SU-DHL-6 (cell line): ENCODE data around the gene HIP1R.

Source experiments
- H2AFZ ChIP-seq: fragments of 200-600 bp; sonication (generic); 2 replicates; pipeline ENCODE4 v1.6.1; 2014; ENCODE audit warnings: low read depth, mild to moderate bottlenecking, moderate library complexity, mixed read lengths, antibody characterized with exemption, low read length; ENCODE audit not compliant: severe bottlenecking
- H3F3A ChIP-seq: fragments of 200-600 bp; shearing (Covaris generic); 2 replicates; pipeline ENCODE4 v1.6.0; 2016; ENCODE audit warnings: antibody characterized with exemption, mild to moderate bottlenecking; ENCODE audit not compliant: insufficient read depth
- H3K27ac ChIP-seq: fragments of 200-600 bp; sonication (generic); 2 replicates; pipeline ENCODE4 v1.5.1; 2016; ENCODE audit warnings: low read depth, mild to moderate bottlenecking, low read length, moderate library complexity, mixed read lengths
- H3K27me3 ChIP-seq: fragments of 200-600 bp; sonication (generic), shearing (Covaris generic); 2 replicates; pipeline ENCODE4 v1.6.0; 2014; ENCODE audit warnings: mild to moderate bottlenecking, low read length
- H3K36me3 ChIP-seq: fragments of 200-600 bp; sonication (generic); 2 replicates; pipeline ENCODE4 v1.6.1; 2014; ENCODE audit warnings: mild to moderate bottlenecking, low read length, mixed read lengths
- H3K4me2 ChIP-seq: fragments of 300-600, 200-600 bp; shearing (Covaris generic), sonication (generic); 2 replicates; pipeline ENCODE4 v1.6.0; 2014; ENCODE audit warnings: low read length, low read depth, mild to moderate bottlenecking; ENCODE audit not compliant: poor library complexity, severe bottlenecking
- H3K4me3 ChIP-seq: fragments of 200-600 bp; sonication (generic); 2 replicates; pipeline ENCODE4 v1.5.1; 2014; ENCODE audit warnings: antibody characterized with exemption, low read length, mild to moderate bottlenecking, mixed read lengths; ENCODE audit not compliant: insufficient read depth, poor library complexity, severe bottlenecking
- H3K79me2 ChIP-seq: fragments of 200-600 bp; sonication (generic); 2 replicates; pipeline ENCODE4 v1.6.1; 2014; ENCODE audit warnings: mild to moderate bottlenecking, low read length, moderate library complexity; ENCODE audit not compliant: insufficient read depth
- H3K9ac ChIP-seq: fragments of 200-600 bp; sonication (generic); 2 replicates; pipeline ENCODE4 v1.7.0; 2014; ENCODE audit warnings: mild to moderate bottlenecking, low read length
- H3K9me2 ChIP-seq: fragments of 200-600 bp; sonication (generic); replicated peaks from 2 replicates; pipeline ENCODE4 v1.6.1; 2014; ENCODE audit warnings: low read length; ENCODE audit not compliant: insufficient read depth
- H3K9me3 ChIP-seq: fragments of 200-600 bp; sonication (generic); 2 replicates; pipeline ENCODE4 v1.6.1; 2014; ENCODE audit warnings: low read length, mixed read lengths; ENCODE audit not compliant: insufficient read depth
- H4K20me1 ChIP-seq: fragments of 200-600 bp; sonication (generic); 2 replicates; pipeline ENCODE4 v1.6.1; 2014; ENCODE audit warnings: low read depth, mild to moderate bottlenecking, antibody characterized with exemption, low read length, moderate library complexity, mixed read lengths
- CTCF ChIP-seq: fragments of 200-600 bp; sonication (generic); IDR thresholded peaks from one replicate; pipeline ENCODE4 v1.5.1; 2017; ENCODE audit warnings: antibody characterized with exemption, mild to moderate bottlenecking, low read length, moderate library complexity; ENCODE audit not compliant: insufficient read depth, poor library complexity, severe bottlenecking
- EZH2phosphoT487 ChIP-seq: fragments of 200-600 bp; sonication (generic), shearing (Covaris generic); conservative IDR thresholded peaks from 2 replicates; pipeline ENCODE4 v1.6.1; 2018; ENCODE audit warnings: mild to moderate bottlenecking, antibody characterized with exemption, low read length, moderate library complexity, mixed read lengths

HIP1R gene

GRCh38 chr12:122862110-122862634 is 26.9 kb downstream of the HIP1R start:
- Histone ChIP-seq H3K4me2 (no peak overlapping the region), H3K9ac (no peak overlapping the region), H3K36me3 (no peaks in the 10 kb centered on the region), H3K4me3 (no peak overlapping the region), H3K27ac (no peak overlapping the region), H3K27me3 (no peaks in the 10 kb centered on the region), H3K9me3 (no peaks in the 10 kb centered on the region), H3K9me2 (no peaks in the 10 kb centered on the region), H3K79me2 (no peaks in the 10 kb centered on the region), H3F3A (no peaks in the 10 kb centered on the region), H4K20me1 (no peaks in the 10 kb centered on the region), H2AFZ (no peak overlapping the region)
- TF ChIP-seq EZH2phosphoT487 (no peak), CTCF (no peak)

DNA sequence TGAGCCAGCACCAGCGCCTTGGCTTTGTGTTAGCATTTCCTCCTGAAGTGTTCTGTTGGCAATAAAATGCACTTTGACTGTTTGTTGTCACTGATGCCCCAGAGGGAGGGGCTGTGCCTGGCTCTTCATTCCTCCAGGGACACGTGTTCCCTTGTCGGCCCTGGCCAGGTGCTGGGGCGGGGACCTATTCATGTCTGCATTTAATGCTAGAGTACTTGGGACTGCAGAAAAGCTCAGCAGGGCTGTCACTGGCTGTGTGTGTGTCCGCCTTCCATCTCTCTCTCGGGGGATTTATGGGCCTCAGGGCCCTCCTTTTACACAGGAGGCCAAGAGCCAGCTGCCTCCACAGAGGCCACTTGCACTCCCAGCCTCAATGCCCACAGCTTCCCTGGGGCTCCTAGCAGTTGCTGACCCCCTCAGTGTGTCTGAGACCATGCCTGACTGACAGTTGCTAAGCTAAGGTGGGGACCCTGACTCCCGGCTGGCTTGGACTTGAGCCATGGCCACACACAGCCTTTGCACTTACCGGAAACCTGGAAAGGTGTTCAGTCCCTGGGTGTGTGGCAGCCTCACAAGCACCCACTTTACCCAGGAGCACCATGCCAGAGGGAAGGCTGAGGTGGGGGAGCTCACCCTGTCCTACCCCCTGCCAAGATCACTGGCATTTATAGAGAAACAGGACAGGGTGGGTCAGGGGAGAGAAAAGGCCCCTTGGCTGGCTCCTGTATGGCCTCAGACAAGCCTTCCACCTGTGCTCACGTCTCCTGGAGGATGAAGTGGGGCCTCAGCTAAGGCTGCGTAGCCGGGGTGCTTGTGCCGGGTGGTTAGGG is 27.8 kb downstream of the HIP1R start:
- Histone ChIP-seq H3K4me3 (no peak overlapping the region), H3F3A (no peaks in the 10 kb centered on the region), H3K4me2 (no peak overlapping the region), H2AFZ (no peak overlapping the region), H3K9me2 (no peaks in the 10 kb centered on the region), H3K27ac (no peak overlapping the region), H4K20me1 (no peaks in the 10 kb centered on the region), H3K9ac (no peak overlapping the region), H3K27me3 (no peaks in the 10 kb centered on the region), H3K9me3 (no peaks in the 10 kb centered on the region), H3K36me3 (no peaks in the 10 kb centered on the region), H3K79me2 (no peaks in the 10 kb centered on the region)
- TF ChIP-seq CTCF (no peak), EZH2phosphoT487 (no peak)

GRCh38 chr12:122864894-122865253 is 29.6 kb downstream of the HIP1R start:
- no peaks in the 10 kb centered on the region for H3F3A ChIP-seq
- TF ChIP-seq EZH2phosphoT487 (no peak), CTCF (no peak)

More at GRCh38 chr12:122864894-122865253, 29.6 kb downstream of the HIP1R start:
- Histone ChIP-seq H3K4me3 (no peak overlapping the region), H2AFZ (no peak overlapping the region), H3K36me3 (no peaks in the 10 kb centered on the region), H3K9me2 (no peaks in the 10 kb centered on the region), H3K27ac (no peak overlapping the region), H3K9ac (no peak overlapping the region), H4K20me1 (no peaks in the 10 kb centered on the region), H3K79me2 (no peaks in the 10 kb centered on the region), H3K4me2 (no peak overlapping the region), H3K9me3 (no peaks in the 10 kb centered on the region), H3K27me3 (no peaks in the 10 kb centered on the region)
